ENCODE results near the gene SLCO3A1. TPM values are rescaled to one million over a fixed set of nuclear protein-coding genes. Genes with fewer than 3 reads are reported as not detected.

The SLCO3A1 gene
- total RNA-seq, 2 donors from 2014 or later, result 21.4 to 27.3 TPM

DNA sequence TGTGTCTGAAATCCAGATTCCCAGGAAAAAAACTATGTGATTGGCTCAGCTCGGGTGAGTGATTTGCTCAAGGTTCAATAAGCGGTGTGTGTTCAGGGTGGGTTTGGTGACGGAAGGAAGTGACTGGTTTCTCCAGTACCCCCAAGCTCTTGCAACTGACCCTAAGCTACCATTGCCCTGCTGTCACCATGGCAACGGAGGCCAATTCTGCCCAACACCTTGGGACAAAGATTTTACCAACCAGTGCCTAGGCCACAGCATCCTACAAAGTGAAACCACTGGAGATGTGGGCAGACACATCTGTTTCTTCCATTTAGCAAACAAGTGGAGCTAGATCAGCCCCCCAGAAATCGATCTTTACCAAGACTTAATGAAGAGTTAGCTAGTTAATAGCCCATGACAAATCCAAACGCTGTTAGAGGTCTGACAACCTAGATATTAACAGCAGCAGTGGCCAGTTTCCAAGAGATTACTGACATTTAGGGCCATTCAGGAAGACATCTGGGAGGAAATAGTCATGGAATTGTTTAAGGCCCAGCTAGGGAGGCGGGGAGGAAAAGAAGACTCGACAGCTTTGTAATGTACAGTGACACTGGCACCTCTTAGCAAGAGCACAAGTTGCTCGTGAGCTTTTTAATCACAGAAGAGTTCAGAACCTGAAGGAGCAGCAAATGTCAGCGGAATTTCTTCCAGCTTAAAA is 195.9 kb downstream of the SLCO3A1 start:
- Histone ChIP-seq H3K27me3 (no peaks in the 10 kb centered on the region), H3K27ac (peak overlapping the region in 1 of 2 donors; percentile 0), H3K4me3 (no peak overlapping the region), H3K9me3 (no peaks in the 10 kb centered on the region), H3K36me3 (no peaks in the 10 kb centered on the region), H3K4me1 (peaks cover 0 to 38% of the 10 kb centered on the region in 2 donors)
- no peak for DNase-seq (ENCODE audit: low spot score)
- TF ChIP-seq, protein P1, sequence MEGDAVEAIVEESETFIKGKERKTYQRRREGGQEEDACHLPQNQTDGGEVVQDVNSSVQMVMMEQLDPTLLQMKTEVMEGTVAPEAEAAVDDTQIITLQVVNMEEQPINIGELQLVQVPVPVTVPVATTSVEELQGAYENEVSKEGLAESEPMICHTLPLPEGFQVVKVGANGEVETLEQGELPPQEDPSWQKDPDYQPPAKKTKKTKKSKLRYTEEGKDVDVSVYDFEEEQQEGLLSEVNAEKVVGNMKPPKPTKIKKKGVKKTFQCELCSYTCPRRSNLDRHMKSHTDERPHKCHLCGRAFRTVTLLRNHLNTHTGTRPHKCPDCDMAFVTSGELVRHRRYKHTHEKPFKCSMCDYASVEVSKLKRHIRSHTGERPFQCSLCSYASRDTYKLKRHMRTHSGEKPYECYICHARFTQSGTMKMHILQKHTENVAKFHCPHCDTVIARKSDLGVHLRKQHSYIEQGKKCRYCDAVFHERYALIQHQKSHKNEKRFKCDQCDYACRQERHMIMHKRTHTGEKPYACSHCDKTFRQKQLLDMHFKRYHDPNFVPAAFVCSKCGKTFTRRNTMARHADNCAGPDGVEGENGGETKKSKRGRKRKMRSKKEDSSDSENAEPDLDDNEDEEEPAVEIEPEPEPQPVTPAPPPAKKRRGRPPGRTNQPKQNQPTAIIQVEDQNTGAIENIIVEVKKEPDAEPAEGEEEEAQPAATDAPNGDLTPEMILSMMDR (IDR thresholded peaks at IDR 0.05), result no peak

DNA sequence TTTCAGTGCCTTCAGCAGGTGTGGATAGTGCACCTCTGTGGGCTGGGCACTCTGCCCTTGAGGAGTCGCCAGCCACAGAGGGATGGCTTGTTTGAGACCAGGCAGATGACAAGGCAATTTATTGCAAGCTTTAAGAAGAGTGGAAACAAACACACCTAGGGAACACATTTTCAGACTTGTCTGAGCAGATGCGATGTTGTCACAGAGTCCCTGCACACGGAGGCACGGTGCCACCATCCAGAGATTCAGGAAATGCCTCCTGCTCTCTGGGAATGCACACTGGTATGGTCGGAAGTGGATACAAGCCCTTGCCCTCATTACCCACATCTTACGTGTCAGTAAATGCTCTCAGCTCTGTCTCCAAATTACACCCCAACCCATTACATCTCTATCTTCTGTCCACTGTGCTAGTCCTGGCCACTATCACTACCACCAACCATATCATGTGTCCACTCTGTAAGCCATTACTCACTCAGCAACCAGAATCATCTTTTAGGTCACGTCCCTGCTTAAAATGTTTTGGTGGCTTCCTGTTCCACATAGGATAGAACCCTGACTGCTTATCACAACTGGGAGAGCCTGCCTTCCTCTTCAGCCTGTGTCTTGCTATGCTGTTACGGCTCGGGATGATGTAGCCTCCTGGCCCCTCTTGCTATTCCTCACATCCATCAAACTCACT is 196.9 kb downstream of the SLCO3A1 start:
- H3K4me1 ChIP-seq, result peaks cover 0 to 38% of the 10 kb centered on the region in 2 donors
- no peak for DNase-seq (ENCODE audit: low spot score)
- H3K27me3 ChIP-seq, result no peaks in the 10 kb centered on the region
- H3K27ac ChIP-seq, result peak overlapping the region; percentile 24 to 53
- no peak overlapping the region for H3K4me3 ChIP-seq
- no peaks in the 10 kb centered on the region for H3K9me3 ChIP-seq
- H3K36me3 ChIP-seq, result no peaks in the 10 kb centered on the region
- TF ChIP-seq, protein P1 (IDR thresholded peaks at IDR 0.05), result no peak

DNA sequence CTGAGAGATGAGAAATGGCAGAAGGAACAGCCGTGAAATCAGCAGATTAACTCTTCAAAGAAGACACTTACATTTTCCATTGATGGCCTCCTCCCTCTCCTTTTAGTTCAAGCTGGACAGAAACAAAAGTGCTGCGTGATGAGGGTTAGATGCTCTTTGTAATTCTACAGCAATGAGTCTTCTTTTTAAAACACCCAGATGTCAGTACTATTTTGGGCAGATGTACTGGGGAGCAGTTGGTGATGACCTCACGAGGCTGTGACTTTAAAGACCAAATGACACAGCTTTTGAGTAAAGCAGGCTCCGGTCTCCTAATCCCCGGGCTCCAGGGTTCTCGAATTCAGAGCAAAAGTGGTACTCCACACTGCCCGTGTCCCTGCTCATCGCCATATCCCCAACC is 198.2 kb downstream of the SLCO3A1 start:
- no peaks in the 10 kb centered on the region for H3K9me3 ChIP-seq
- no peak overlapping the region for H3K4me3 ChIP-seq
- H3K27ac ChIP-seq, result peak overlapping the region; percentile 26 to 53
- H3K4me1 ChIP-seq, result peaks cover 0 to 41% of the 10 kb centered on the region in 2 donors
- TF ChIP-seq, protein P1 (IDR thresholded peaks at IDR 0.05), result no peak
- H3K36me3 ChIP-seq, result no peaks in the 10 kb centered on the region
- DNase-seq (ENCODE audit: low spot score), result no peak
- H3K27me3 ChIP-seq, result no peaks in the 10 kb centered on the region

DNA sequence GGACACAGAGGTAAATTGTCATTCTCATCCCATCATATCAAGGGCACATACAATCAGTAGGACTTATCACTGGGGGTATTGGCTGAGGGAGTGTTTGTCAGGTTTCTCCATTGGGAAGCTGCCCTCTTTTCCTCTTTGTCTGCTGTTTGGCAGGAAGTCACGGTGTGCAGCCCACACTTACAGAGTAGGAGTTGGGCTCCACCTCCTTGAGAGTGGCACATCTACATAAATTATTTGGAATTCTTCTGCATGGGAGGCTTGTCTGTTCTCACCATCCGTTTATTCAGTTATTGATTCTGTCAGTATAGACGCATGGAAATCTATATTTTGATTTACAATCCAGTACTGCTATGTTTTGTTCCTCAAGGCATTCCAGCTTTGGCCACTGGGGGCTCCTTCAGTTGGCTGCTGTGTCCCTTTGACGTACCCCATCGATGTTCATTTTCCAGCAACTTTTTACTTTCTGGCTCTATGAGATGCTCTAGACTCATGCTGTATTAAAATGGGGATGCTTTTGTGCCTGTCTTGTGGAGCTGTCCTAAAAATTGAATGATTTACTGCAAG is 200.3 kb downstream of the SLCO3A1 start:
- Histone ChIP-seq H3K36me3 (no peaks in the 10 kb centered on the region), H3K4me3 (no peak overlapping the region), H3K27me3 (no peaks in the 10 kb centered on the region), H3K27ac (no peak overlapping the region), H3K9me3 (no peaks in the 10 kb centered on the region), H3K4me1 (peaks cover 0 to 59% of the 10 kb centered on the region in 2 donors)
- no peak for DNase-seq (ENCODE audit: low spot score)
- TF ChIP-seq, protein P1 (IDR thresholded peaks at IDR 0.05), result peak in 1 of 2 donors; percentile 47

DNA sequence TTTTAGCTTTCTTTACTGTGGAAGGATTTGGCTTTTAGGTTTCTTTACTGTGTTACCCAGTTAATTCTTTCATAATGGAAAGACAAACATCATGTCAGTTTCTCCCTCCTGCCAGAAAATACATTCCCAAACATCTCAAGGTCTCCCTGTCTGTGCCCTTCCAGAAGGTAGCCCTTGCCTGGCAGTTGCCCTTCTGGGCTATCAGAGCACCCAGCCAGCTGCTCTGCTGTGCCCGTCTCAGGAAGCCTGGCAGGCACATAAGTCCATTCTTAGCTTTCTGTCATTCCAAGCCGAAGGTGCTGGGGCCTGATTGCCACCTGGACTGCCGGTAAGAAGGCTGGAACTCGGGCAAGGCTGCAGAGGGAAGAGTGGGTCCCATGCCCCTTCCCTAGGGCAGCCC is 203.4 kb downstream of the SLCO3A1 start:
- H3K4me1 ChIP-seq, result peaks cover 0 to 57% of the 10 kb centered on the region in 2 donors
- no peaks in the 10 kb centered on the region for H3K27me3 ChIP-seq
- no peaks in the 10 kb centered on the region for H3K9me3 ChIP-seq
- DNase-seq (ENCODE audit: low spot score), result no peak
- TF ChIP-seq, protein P1 (IDR thresholded peaks at IDR 0.05), result no peak
- no peak overlapping the region for H3K4me3 ChIP-seq
- no peaks in the 10 kb centered on the region for H3K36me3 ChIP-seq
- no peak overlapping the region for H3K27ac ChIP-seq
